ENCODE measurements around the gene MAN2B2.

Gene MAN2B2

GRCh38 chr4:6605114-6605513, 30.1 kb downstream of the MAN2B2 start:
- TF ChIP-seq EZH2phosphoT487 (conservative IDR thresholded peaks at IDR 0.05; ENCODE audit: low read length) (no peak), CTCF (IDR thresholded peaks at IDR 0.05; ENCODE audit: insufficient read depth, low read length, poor library complexity, severe bottlenecking) (no peak)
- no peaks in the 10 kb centered on the region for H3F3A ChIP-seq (ENCODE audit: insufficient read depth)
- H3K27me3 ChIP-seq (ENCODE audit: low read length): no peaks in the 10 kb centered on the region
- H3K9me3 ChIP-seq (ENCODE audit: insufficient read depth, low read length): no peaks in the 10 kb centered on the region
- 0 out of 2 replicates have a peak, but pooled peaks cover 3% of the 10 kb centered on the region for H3K36me3 ChIP-seq (ENCODE audit: low read length)
- H3K27ac ChIP-seq (ENCODE audit: low read depth, low read length): no peak overlapping the region
- no peak overlapping the region for H3K4me3 ChIP-seq (ENCODE audit: insufficient read depth, low read length, poor library complexity, severe bottlenecking)
- H3K9me2 ChIP-seq (replicated peaks; ENCODE audit: insufficient read depth, low read length): no peaks in the 10 kb centered on the region
- no peaks in the 10 kb centered on the region for H3K79me2 ChIP-seq (ENCODE audit: insufficient read depth, low read length)
- no peaks in the 10 kb centered on the region for H4K20me1 ChIP-seq (ENCODE audit: low read depth, low read length)
- no peak overlapping the region for H2AFZ ChIP-seq (ENCODE audit: low read depth, low read length, severe bottlenecking)
- H3K9ac ChIP-seq (ENCODE audit: low read length): no peak overlapping the region
- H3K4me2 ChIP-seq (ENCODE audit: low read depth, low read length, poor library complexity, severe bottlenecking): no peak overlapping the region

GRCh38 chr4:6605605-6606004, 30.6 kb downstream of the MAN2B2 start:
- no peak overlapping the region for H3K27ac ChIP-seq (ENCODE audit: low read depth, low read length)
- no peaks in the 10 kb centered on the region for H3K27me3 ChIP-seq (ENCODE audit: low read length)
- H3K4me2 ChIP-seq (ENCODE audit: low read depth, low read length, poor library complexity, severe bottlenecking): no peak overlapping the region

GRCh38 chr4:6606465-6607235, 31.7 kb downstream of the MAN2B2 start:
- H3K36me3 ChIP-seq (ENCODE audit: low read length): 0 out of 2 replicates have a peak, but pooled peaks cover 3% of the 10 kb centered on the region
- H3K27ac ChIP-seq (ENCODE audit: low read depth, low read length): no peak overlapping the region
- no peaks in the 10 kb centered on the region for H3F3A ChIP-seq (ENCODE audit: insufficient read depth)
- no peak overlapping the region for H3K4me2 ChIP-seq (ENCODE audit: low read depth, low read length, poor library complexity, severe bottlenecking)
- no peaks in the 10 kb centered on the region for H3K79me2 ChIP-seq (ENCODE audit: insufficient read depth, low read length)
- no peaks in the 10 kb centered on the region for H3K9me3 ChIP-seq (ENCODE audit: insufficient read depth, low read length)
- no peaks in the 10 kb centered on the region for H4K20me1 ChIP-seq (ENCODE audit: low read depth, low read length)
- TF ChIP-seq EZH2phosphoT487 (conservative IDR thresholded peaks at IDR 0.05; ENCODE audit: low read length) (no peak), CTCF (IDR thresholded peaks at IDR 0.05; ENCODE audit: insufficient read depth, low read length, poor library complexity, severe bottlenecking) (no peak)
- no peak overlapping the region for H2AFZ ChIP-seq (ENCODE audit: low read depth, low read length, severe bottlenecking)
- H3K9me2 ChIP-seq (replicated peaks; ENCODE audit: insufficient read depth, low read length): no peaks in the 10 kb centered on the region
- no peaks in the 10 kb centered on the region for H3K27me3 ChIP-seq (ENCODE audit: low read length)
- H3K9ac ChIP-seq (ENCODE audit: low read length): no peak overlapping the region
- H3K4me3 ChIP-seq (ENCODE audit: insufficient read depth, low read length, poor library complexity, severe bottlenecking): no peak overlapping the region

More at GRCh38 chr4:6605605-6606004, 30.6 kb downstream of the MAN2B2 start:
- no peaks in the 10 kb centered on the region for H3F3A ChIP-seq (ENCODE audit: insufficient read depth)
- no peak for TF ChIP-seq EZH2phosphoT487 (conservative IDR thresholded peaks at IDR 0.05; ENCODE audit: low read length)
- no peak for TF ChIP-seq CTCF (IDR thresholded peaks at IDR 0.05; ENCODE audit: insufficient read depth, low read length, poor library complexity, severe bottlenecking)
- no peaks in the 10 kb centered on the region for H3K9me2 ChIP-seq (replicated peaks; ENCODE audit: insufficient read depth, low read length)
- H2AFZ ChIP-seq (ENCODE audit: low read depth, low read length, severe bottlenecking): no peak overlapping the region
- H3K79me2 ChIP-seq (ENCODE audit: insufficient read depth, low read length): no peaks in the 10 kb centered on the region
- H3K4me3 ChIP-seq (ENCODE audit: insufficient read depth, low read length, poor library complexity, severe bottlenecking): no peak overlapping the region
- no peaks in the 10 kb centered on the region for H3K9me3 ChIP-seq (ENCODE audit: insufficient read depth, low read length)
- H3K9ac ChIP-seq (ENCODE audit: low read length): no peak overlapping the region
- 0 out of 2 replicates have a peak, but pooled peaks cover 3% of the 10 kb centered on the region for H3K36me3 ChIP-seq (ENCODE audit: low read length)
- H4K20me1 ChIP-seq (ENCODE audit: low read depth, low read length): no peaks in the 10 kb centered on the region
